Measurements from ENCODE around the gene PCP4L1.
"Not testable (repeated sequence)": the region's sequence is repeated elsewhere in the genome, so short reads cannot be mapped to it uniquely, and the experiment has no call there.

The PCP4L1 gene

GRCh38 chr1:161222175-161223019 lies 36.1 kb upstream of the PCP4L1 start:
- Histone ChIP-seq H3K36me3 (ENCODE audit: insufficient read depth, low read length) (no peaks in the 10 kb centered on the region), H3K9ac (ENCODE audit: low read depth, low read length) (no peak overlapping the region), H3K27me3 (ENCODE audit: control insufficient read depth, insufficient read depth, low read length) (no peaks in the 10 kb centered on the region), H3K4me1 (ENCODE audit: control insufficient read depth, insufficient read depth, low read length) (peaks cover 22% of the 10 kb centered on the region), H3K4me3 (ENCODE audit: low read length) (no peak overlapping the region), H3K9me3 (replicated peaks; ENCODE audit: low read length) (no peaks in the 10 kb centered on the region), H3K4me2 (ENCODE audit: low read length) (no peak overlapping the region)

GRCh38 chr1:161223805-161224694 lies 34.5 kb upstream of the PCP4L1 start:
- Histone ChIP-seq H3K27me3 (ENCODE audit: control insufficient read depth, insufficient read depth, low read length) (no peaks in the 10 kb centered on the region), H3K4me2 (ENCODE audit: low read length) (no peak overlapping the region), H3K4me3 (ENCODE audit: low read length) (no peak overlapping the region), H3K4me1 (ENCODE audit: control insufficient read depth, insufficient read depth, low read length) (peaks cover 20% of the 10 kb centered on the region), H3K36me3 (ENCODE audit: insufficient read depth, low read length) (peaks cover 10% of the 10 kb centered on the region), H3K9ac (ENCODE audit: low read depth, low read length) (no peak overlapping the region), H3K9me3 (replicated peaks; ENCODE audit: low read length) (no peaks in the 10 kb centered on the region)

- not testable (repeated sequence) for H3K4me3 ChIP-seq (ENCODE audit: low read length); H3K9ac ChIP-seq (ENCODE audit: low read depth, low read length); H3K27me3 ChIP-seq (ENCODE audit: control insufficient read depth, insufficient read depth, low read length); H3K9me3 ChIP-seq (replicated peaks; ENCODE audit: low read length); H3K4me2 ChIP-seq (ENCODE audit: low read length)
- H3K36me3 ChIP-seq (ENCODE audit: insufficient read depth, low read length) = peaks cover 17% of the 10 kb centered on the region
- H3K4me1 ChIP-seq (ENCODE audit: control insufficient read depth, insufficient read depth, low read length) = peaks cover 20% of the 10 kb centered on the region
Measured at GRCh38 chr1:161224695-161225087, 33.9 kb upstream of the PCP4L1 start.

GRCh38 chr1:161225178-161225533 lies 33.4 kb upstream of the PCP4L1 start:
- H3K4me2 ChIP-seq (ENCODE audit: low read length) = peak overlapping the region; percentile 56
- H3K9ac ChIP-seq (ENCODE audit: low read depth, low read length) = peak overlapping the region; percentile 15
- H3K27me3 ChIP-seq (ENCODE audit: control insufficient read depth, insufficient read depth, low read length) = no peaks in the 10 kb centered on the region

GRCh38 chr1:161225534-161226319 lies 32.8 kb upstream of the PCP4L1 start, which contains the start of gene TOMM40L:
Gene TOMM40L (plus strand): TSS chr1:161226060. CDS start chr1:161226490, 430 bp downstream.
- Histone ChIP-seq H3K4me2 (ENCODE audit: low read length) (peak within 1 kb of the TSS; percentile 87), H3K27me3 (ENCODE audit: control insufficient read depth, insufficient read depth, low read length) (no peaks in the 10 kb centered on the region), H3K9me3 (replicated peaks; ENCODE audit: low read length) (no peaks in the 10 kb centered on the region), H3K4me1 (ENCODE audit: control insufficient read depth, insufficient read depth, low read length) (peaks cover 20% of the 10 kb centered on the region), H3K4me3 (ENCODE audit: low read length) (peak within 1 kb of the TSS; percentile 93), H3K9ac (ENCODE audit: low read depth, low read length) (peak within 1 kb of the TSS; percentile 88), H3K36me3 (ENCODE audit: insufficient read depth, low read length) (peaks cover 19% of the 10 kb centered on the region)

More at GRCh38 chr1:161225178-161225533, 33.4 kb upstream of the PCP4L1 start:
- H3K9me3 ChIP-seq (replicated peaks; ENCODE audit: low read length) = no peaks in the 10 kb centered on the region
- H3K4me1 ChIP-seq (ENCODE audit: control insufficient read depth, insufficient read depth, low read length) = peaks cover 20% of the 10 kb centered on the region
- peak overlapping the region; percentile 1 for H3K4me3 ChIP-seq (ENCODE audit: low read length)
- peaks cover 19% of the 10 kb centered on the region for H3K36me3 ChIP-seq (ENCODE audit: insufficient read depth, low read length)

GRCh38 chr1:161226320-161226711 lies 32.2 kb upstream of the PCP4L1 start:
- Histone ChIP-seq H3K9ac (ENCODE audit: low read depth, low read length) (peak overlapping the region; percentile 88), H3K27me3 (ENCODE audit: control insufficient read depth, insufficient read depth, low read length) (no peaks in the 10 kb centered on the region), H3K4me1 (ENCODE audit: control insufficient read depth, insufficient read depth, low read length) (peaks cover 20% of the 10 kb centered on the region), H3K36me3 (ENCODE audit: insufficient read depth, low read length) (peaks cover 19% of the 10 kb centered on the region), H3K9me3 (replicated peaks; ENCODE audit: low read length) (no peaks in the 10 kb centered on the region), H3K4me3 (ENCODE audit: low read length) (peak overlapping the region; percentile 93), H3K4me2 (ENCODE audit: low read length) (peak overlapping the region; percentile 87)

GRCh38 chr1:161226759-161227158 lies 31.8 kb upstream of the PCP4L1 start:
- H3K9ac ChIP-seq (ENCODE audit: low read depth, low read length) = peak overlapping the region; percentile 88
- H3K4me3 ChIP-seq (ENCODE audit: low read length) = peak overlapping the region; percentile 93
- no peaks in the 10 kb centered on the region for H3K9me3 ChIP-seq (replicated peaks; ENCODE audit: low read length)
- no peaks in the 10 kb centered on the region for H3K27me3 ChIP-seq (ENCODE audit: control insufficient read depth, insufficient read depth, low read length)
- peaks cover 19% of the 10 kb centered on the region for H3K36me3 ChIP-seq (ENCODE audit: insufficient read depth, low read length)
- peaks cover 20% of the 10 kb centered on the region for H3K4me1 ChIP-seq (ENCODE audit: control insufficient read depth, insufficient read depth, low read length)
- H3K4me2 ChIP-seq (ENCODE audit: low read length) = peak overlapping the region; percentile 87

GRCh38 chr1:161227196-161227871 lies 31.2 kb upstream of the PCP4L1 start:
- Histone ChIP-seq H3K9ac (ENCODE audit: low read depth, low read length) (peak overlapping the region; percentile 88), H3K4me2 (ENCODE audit: low read length) (peak overlapping the region; percentile 87), H3K9me3 (replicated peaks; ENCODE audit: low read length) (no peaks in the 10 kb centered on the region), H3K4me3 (ENCODE audit: low read length) (peak overlapping the region; percentile 93), H3K36me3 (ENCODE audit: insufficient read depth, low read length) (peaks cover 19% of the 10 kb centered on the region), H3K4me1 (ENCODE audit: control insufficient read depth, insufficient read depth, low read length) (peaks cover 20% of the 10 kb centered on the region), H3K27me3 (ENCODE audit: control insufficient read depth, insufficient read depth, low read length) (no peaks in the 10 kb centered on the region)

- Histone ChIP-seq H3K4me1 (ENCODE audit: control insufficient read depth, insufficient read depth, low read length) (peaks cover 20% of the 10 kb centered on the region), H3K4me2 (ENCODE audit: low read length) (no peak overlapping the region), H3K27me3 (ENCODE audit: control insufficient read depth, insufficient read depth, low read length) (no peaks in the 10 kb centered on the region), H3K4me3 (ENCODE audit: low read length) (no peak overlapping the region), H3K9me3 (replicated peaks; ENCODE audit: low read length) (no peaks in the 10 kb centered on the region), H3K36me3 (ENCODE audit: insufficient read depth, low read length) (peaks cover 19% of the 10 kb centered on the region), H3K9ac (ENCODE audit: low read depth, low read length) (no peak overlapping the region)
Measured at GRCh38 chr1:161228032-161228431, 30.5 kb upstream of the PCP4L1 start.

- no peak overlapping the region for H3K4me3 ChIP-seq (ENCODE audit: low read length)
- H3K36me3 ChIP-seq (ENCODE audit: insufficient read depth, low read length) = peaks cover 19% of the 10 kb centered on the region
- H3K4me1 ChIP-seq (ENCODE audit: control insufficient read depth, insufficient read depth, low read length) = peaks cover 20% of the 10 kb centered on the region
- no peaks in the 10 kb centered on the region for H3K9me3 ChIP-seq (replicated peaks; ENCODE audit: low read length)
- H3K4me2 ChIP-seq (ENCODE audit: low read length) = no peak overlapping the region
- H3K27me3 ChIP-seq (ENCODE audit: control insufficient read depth, insufficient read depth, low read length) = no peaks in the 10 kb centered on the region
- H3K9ac ChIP-seq (ENCODE audit: low read depth, low read length) = no peak overlapping the region
Measured at GRCh38 chr1:161229896-161230295, 28.6 kb upstream of the PCP4L1 start.

All from skeletal muscle satellite cell (primary cell).